Jurkat, Clone E6-1 (cell line): ENCODE results near the gene APOA1.

Source experiments
- DNase-seq: peaks from one replicate; pipeline ENCODE4 v3.0.0-alpha.2; 2011; ENCODE audit warnings: low read depth, low spot score
- H3K4me3 ChIP-seq: 2 replicates; pipeline ENCODE4 v1.5.1; 2011; ENCODE audit warnings: mild to moderate bottlenecking, low read length, control low read depth, moderate library complexity

The APOA1 gene

DNA sequence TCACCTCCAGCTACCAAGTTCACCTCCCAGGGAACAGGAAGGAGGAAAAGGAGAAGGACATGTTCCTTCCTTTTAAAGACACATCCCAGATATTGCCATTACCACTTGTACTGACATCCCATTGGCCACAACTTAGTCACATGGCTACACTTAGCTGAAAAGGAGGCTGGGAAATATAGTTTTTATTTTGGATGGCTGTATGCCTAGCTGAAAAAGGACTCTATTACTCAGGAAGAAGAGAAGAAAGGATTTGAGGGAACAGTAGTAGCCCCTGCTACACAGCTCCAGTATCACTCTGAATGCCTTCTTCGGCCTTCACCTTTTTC, 43.7 kb downstream of the APOA1 start:
- no peak overlapping the region for H3K4me3 ChIP-seq
- no peak for DNase-seq

DNA sequence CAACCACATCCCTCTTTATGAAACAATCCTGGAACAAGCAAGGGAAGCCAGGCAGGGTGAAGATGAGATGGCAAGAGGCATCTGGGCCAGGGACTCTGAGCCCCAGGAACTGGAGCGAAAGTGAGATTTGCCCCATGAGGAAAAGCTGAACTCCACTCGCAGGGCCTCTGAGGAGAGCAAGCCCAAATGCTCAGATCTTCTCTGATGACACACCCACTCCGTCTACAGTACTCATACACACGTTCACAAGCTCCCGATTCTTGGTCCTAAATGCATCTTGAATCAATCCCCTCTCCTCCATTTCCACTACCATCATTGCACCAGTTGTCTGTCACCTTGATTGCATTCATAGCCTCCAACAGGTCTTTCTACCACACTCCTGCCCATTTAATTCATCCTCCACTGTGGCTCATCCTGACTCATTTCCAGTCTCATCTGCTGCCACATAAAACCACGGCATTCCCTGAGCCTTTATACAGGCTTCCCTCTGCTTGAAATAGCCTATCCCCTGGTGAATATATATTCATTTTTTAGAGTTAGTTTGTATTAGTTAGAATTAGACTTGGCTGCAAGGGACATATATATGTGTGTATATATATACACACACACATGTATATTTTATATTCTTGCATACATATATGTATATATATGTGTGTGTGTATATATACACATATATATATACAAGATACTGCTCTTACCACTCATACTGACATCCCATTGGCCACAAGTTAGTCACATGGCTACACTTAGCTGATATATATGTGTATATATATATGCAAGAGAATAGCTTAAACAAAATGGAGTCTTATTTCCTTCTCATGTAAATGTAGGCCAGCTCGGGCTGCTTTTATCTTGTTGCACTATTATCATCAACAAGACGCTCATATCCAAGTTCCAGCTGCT, 44.3 kb downstream of the APOA1 start:
- DNase-seq, result no peak
- no peak overlapping the region for H3K4me3 ChIP-seq

DNA sequence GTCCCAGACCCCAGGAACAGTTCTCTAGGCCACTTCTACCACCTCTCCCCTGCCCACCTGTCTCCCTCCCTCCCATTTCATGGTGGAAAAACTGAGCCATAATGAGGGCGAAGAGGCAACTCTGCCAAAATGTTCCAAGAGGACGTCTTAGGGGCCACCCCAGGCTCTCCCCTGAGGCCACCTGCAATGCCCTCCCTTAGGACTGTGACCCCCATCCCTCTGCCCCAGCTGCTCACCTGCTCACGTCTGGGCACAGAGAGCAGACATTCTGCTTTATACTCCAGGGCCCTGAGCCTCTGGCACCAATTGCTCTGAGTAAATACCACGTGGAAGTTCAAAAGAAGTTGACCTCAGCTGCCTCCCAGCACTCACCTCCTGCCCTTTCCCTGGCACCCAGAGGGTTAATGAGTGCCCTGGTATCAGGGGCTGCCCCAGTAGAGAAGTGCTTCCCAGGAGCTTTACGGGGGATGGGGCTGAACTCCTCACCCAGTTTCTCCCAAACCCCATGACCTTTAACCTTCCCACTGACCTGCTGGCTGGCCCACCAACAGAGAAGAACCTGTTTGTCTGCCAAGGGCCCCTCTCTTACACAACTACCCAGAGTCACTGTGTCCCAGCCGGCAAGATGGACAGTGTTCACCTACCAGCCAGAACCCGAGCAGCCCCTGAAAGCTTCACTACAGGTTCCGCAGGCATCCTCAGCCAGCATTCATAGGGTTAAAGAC, 45.1 kb downstream of the APOA1 start:
- DNase-seq, result no peak
- no peak overlapping the region for H3K4me3 ChIP-seq

DNA sequence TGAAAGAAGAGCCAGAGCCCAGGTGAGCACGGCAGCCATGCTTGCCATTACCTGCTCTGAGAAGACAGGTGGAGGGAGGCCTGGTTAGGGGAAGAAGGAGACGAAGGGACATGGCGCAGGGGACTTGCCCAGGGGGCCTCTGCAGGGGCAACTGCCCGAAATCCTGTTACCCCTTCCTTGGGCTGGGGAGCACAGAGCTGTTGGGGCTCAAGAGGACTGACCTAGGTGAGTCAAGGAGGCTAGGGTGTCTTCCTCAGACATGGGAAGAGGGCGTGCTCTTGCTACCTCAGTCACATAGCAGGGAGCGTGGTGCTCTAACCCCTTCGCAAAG, 45.6 kb downstream of the APOA1 start, which contains the start of gene APOA5:
Gene APOA5 (minus strand): TSS at position 67 of the 331 bp plus-strand sequence. CDS start 19 bp downstream, at position 48.
- DNase-seq, result no peak
- H3K4me3 ChIP-seq, result no peak within 1 kb of the TSS

DNA sequence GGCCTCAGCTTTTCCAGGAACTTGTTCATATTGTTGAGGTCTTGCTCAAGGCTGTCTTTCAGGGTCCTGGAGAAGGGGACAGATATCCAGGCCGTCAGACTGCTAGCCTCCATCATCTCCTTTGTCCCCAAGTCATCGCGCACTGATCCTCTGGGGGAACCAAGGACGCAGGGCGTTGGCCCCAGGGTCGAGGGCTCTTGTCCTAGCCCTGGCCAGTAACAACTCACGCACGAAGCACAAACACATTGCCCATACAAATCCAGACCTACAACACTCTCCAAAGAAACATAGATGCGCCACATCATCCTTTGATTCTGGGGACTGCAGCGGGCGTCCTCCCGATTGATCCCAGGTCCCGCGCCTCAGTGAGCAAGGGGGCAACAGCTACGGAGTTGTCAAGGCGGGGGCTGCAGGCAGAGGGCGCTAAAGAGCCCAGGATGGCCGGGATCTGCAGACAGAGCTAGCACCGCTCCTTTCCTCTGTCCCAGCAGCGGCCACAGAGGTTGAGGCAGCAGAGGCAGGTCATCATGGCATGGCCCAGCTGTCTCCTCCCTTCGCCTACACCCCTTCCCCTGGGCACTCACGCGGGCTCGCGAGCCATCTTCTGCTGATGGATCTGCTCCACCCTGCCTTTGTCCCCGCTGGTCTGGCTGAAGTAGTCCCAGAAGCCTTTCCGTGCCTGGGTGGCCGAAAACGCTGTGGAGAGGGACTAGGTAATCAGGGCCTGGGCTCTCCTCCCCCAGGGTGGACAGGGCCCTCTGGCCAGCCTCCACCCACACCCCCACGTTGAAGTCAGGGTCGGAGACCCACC, 46.2 kb downstream of the APOA1 start:
- DNase-seq, result no peak
- H3K4me3 ChIP-seq, result no peak overlapping the region

DNA sequence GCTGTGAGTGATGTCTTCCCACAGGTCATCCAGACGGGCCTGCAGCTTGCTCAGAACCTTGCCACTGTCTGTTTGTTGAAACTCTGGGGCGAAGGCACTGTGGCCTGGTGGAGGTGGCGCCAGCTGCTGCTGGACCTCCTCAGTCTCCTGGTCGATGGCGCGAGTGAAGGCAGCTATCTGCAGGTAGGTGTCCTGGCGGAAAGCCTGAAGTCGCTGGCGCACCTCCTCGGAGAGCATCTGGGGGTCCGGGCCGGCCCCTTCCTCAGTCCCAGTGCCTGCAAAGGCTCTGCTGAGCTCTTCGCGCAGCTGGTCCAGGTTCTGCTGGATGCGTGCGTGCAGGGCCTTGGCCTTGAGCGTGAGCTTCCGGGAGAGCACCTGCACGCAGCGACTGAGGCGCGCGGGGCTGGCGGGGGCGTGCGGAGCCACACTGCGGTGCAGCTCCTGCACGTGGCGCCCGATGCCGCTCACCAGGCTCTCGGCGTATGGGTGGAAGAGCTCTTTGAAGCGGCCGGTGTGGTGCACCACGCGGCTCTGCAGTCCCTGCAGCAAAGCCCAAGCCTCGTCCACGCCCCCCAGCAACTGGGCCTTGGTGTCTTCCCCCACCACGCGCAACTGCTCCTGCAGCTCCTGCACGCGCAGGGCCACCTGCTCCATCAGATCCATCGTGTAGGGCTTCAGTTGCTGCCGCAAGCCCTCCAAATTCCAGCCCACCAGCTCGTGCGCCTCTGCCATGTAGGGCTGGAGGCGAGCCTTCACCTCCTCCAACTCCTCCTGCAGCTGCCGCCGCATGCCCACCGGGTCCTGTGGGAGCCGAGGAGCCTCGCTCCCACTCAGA, 47.0 kb downstream of the APOA1 start:
- peak; percentile 60 for DNase-seq
- no peak overlapping the region for H3K4me3 ChIP-seq

DNA sequence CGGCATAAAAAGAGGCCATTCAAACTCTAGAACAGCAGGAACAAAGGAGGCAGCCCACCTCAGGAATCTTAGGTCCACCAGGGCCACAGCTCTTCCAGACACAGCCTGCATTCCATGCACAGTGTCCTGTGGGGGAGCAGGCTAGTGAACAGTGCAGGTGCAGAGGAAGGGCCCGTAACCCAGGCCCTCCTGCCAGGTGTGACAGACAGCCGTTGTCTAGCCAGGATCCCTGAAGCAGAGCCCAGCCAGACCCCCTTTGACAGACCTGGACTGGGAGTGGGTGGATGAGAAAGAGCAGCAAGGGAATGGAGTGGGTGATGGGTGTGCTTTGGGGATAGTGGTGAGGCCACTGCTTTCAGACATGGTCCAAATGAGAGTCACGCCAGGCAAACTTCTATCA, 48.4 kb downstream of the APOA1 start:
- no peak overlapping the region for H3K4me3 ChIP-seq
- DNase-seq, result no peak

DNA sequence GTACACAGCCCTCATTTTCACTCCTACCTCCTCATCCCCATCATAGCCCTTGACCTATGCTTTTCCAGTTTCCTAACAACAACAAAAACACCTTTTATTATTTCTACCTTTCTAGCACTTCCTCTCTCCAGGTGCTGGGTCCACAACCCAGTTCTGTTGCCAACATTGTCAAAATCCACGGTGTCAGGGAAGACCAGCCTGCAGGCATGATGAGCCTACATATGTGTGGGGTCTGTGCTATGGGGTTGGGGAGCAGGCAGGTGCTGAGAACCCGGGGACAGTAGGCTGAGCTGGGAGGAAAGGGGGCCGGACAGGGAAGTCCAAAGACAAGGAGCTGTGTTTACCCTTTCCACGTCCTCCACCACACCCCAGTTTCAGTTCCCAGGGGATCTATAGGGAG, 48.9 kb downstream of the APOA1 start:
- peak overlapping the region; percentile 90 for H3K4me3 ChIP-seq
- DNase-seq, result no peak

DNA sequence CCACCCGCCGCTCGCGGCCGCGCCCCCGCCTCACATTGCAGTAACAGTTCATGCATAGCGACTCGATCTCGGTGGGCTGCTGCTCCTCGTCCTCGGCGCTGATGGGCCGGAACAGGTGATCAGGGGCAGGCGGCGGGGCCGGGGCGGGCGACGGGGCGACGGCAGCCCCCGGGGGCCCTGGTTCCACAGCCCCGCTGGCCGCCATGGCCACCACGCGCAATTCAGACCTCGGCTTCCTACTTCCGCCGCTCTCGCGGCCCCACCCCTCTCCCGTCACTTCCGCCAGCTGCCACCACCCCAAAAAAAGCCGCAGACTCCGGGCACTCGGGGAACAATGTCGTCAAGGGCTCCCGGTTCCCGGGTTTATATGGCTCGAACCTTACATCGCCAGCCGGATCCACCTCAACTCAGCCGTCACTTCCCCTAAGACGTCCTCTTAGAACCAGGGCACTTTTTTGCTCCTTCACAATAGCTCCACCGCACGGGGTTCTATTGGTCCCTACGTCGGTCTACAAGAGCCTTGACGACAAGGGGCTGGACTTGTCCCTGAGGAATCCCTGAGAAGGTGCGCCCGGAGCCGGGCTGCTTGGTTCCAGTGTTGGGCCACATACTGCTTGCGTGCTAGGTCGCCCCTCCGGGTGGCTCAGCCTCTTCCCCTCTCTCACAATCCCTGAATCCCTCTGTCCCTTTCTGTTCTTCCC, 49.5 kb downstream of the APOA1 start, which contains the start of gene ZPR1:
Gene ZPR1 (minus strand): TSS at position 238 of the 701 bp plus-strand sequence. CDS start 33 bp downstream, at position 205.
- DNase-seq, result peak; percentile 37

DNA sequence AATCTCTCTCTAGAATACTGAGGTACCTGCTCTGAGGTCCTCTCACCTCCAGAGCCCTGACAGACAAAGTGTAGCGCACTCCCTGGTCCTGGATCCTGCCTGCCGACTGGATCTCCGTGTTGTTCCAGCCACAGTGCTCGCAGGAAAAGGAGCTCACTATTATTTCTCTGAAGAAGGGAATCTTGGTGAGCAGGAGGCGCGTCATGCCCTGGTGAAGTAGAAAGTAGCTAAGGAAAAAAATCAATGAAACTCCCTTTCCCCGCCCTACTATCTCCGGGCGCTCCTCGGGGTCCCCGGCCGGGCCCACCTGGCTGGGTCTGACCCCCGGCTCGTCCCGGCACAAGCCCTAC, 50.0 kb downstream of the APOA1 start:
- DNase-seq, result no peak
- H3K4me3 ChIP-seq, result peak overlapping the region; percentile 90

More for the DNA sequence above, 49.5 kb downstream of the APOA1 start, which contains the start of gene ZPR1:
- peak within 1 kb of the TSS; percentile 90 for H3K4me3 ChIP-seq

DNA sequence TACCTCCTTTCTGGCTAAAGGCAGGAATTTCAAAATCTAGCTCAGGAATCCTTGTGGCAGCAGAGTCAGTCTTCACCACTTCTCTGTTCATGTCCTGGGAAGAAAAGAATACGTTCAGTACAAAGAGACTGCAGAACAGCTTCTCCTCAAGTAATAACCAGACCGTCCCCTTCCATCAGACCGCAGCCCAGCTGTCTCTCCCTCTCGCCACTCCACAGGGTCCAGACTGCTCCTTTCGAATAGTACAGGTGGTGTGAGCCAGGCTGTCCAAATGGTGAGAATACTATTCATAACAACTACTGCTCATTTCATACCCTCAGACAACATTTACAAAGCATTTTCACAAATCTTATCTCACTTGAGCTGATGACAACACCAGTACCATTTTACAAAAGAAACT, 50.5 kb downstream of the APOA1 start:
- DNase-seq, result no peak
- peak overlapping the region; percentile 90 for H3K4me3 ChIP-seq

DNA sequence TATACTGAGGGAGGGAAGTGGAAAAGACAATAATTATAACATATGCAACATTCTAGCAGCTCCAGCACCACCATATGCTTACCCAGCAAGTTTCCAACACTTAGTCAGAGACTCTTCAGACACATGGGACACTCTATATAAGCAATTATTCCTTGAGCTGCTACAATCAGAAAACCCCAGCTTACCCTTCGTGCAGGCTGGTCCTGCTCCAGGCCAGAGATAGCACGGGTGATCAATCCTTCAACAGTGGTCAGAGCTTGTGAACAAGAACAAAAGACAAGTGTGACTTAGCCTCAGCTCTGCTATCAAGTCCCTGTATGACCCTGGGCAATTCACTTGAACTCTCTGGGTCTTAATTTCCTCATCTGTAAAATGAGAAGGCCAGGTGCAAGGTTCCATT, 51.1 kb downstream of the APOA1 start:
- no peak overlapping the region for H3K4me3 ChIP-seq
- DNase-seq, result no peak
